ENCODE measurements around the gene MCHR1. TPM values are rescaled to one million over a fixed set of nuclear protein-coding genes. Genes with fewer than 3 reads are reported as not detected.

MCHR1 gene
- total RNA-seq, 1 experiment from 2014 or later, result not detected

DNA sequence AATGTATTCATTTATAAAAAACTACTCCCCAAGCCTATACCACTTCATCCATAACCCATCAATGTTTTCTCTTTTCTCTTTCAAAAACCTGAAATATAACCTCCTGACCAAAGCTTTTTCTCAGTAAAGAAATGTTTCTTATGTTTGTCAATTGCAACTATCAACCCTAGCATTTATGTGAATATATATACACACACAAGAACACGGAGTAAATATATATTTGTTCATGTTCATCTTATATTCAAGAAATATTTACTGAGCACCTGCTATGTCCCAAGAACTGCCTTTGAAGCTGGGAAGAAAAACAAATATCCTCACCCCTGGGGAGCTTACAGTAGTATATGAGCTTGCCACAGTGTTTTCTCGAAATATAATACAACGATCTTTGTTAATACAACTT, 46.2 kb upstream of the MCHR1 start:
- TF ChIP-seq, protein P1, sequence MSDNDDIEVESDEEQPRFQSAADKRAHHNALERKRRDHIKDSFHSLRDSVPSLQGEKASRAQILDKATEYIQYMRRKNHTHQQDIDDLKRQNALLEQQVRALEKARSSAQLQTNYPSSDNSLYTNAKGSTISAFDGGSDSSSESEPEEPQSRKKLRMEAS (IDR thresholded peaks at IDR 0.05), result no peak
- TF ChIP-seq ZNF274 (IDR thresholded peaks at IDR 0.05; ENCODE audit: low read depth, low read length) (no peak), RAD21 (IDR thresholded peaks at IDR 0.05; ENCODE audit: low read depth) (no peak), EZH2phosphoT487 (IDR thresholded peaks at IDR 0.05; ENCODE audit: borderline replicate concordance) (no peak), CBX3 (IDR thresholded peaks at IDR 0.05; ENCODE audit: low read depth) (no peak), EGR1 (IDR thresholded peaks at IDR 0.05; ENCODE audit: low read depth) (no peak), EZH2 (IDR thresholded peaks at IDR 0.05) (no peak), SP1 (IDR thresholded peaks at IDR 0.05; ENCODE audit: low read depth) (no peak), CTCF (IDR thresholded peaks at IDR 0.05 in 2 of 3, conservative IDR thresholded peaks at IDR 0.05 in 1 of 3; ENCODE audit: borderline replicate concordance in 1 of 3, insufficient read depth in 1 of 3, low read depth in 2 of 3, low read length in 2 of 3) (no peak), YY1 (IDR thresholded peaks at IDR 0.05; ENCODE audit: extremely low read depth, insufficient replicate concordance, low read depth, low read length) (no peak)
- ChIA-PET CTCF (interaction anchor here (0.8 to 0.9 kb wide), 2 partner anchors 14 to 196 kb away, joined by 3 read pairs; no protein-coding TSS in a partner anchor), POLR2A (no interaction called here), RAD21 (ENCODE audit: low non-redundant PET in 1 of 2, low total read pairs in 2 of 2, uncharacterized antibody in 2 of 2, unreplicated experiment in 2 of 2) (no interaction called here)
- BruUV-seq (replicated peaks), result no TSS peak
- Histone ChIP-seq H3K4me2 (ENCODE audit: low read length) (no peak overlapping the region), H4K20me1 (ENCODE audit: insufficient read depth) (peaks cover 5% of the 10 kb centered on the region; the same call in 1 of the 2 replicates), H3K27me3 (ENCODE audit: insufficient read depth, low read length) (no peaks in the 10 kb centered on the region), H3K9me3 (ENCODE audit: control insufficient read depth in 1 of 2, insufficient read depth in 1 of 2, low read depth in 1 of 2, low read length in 2 of 2) (no peaks in the 10 kb centered on the region), H3K4me3 (replicated peaks in 1 of 2; ENCODE audit: low read depth in 1 of 2, low read length in 2 of 2) (no peak overlapping the region), H3K36me3 (ENCODE audit: control insufficient read depth in 1 of 2, insufficient read depth in 2 of 2, low read length in 2 of 2) (no peaks in the 10 kb centered on the region), H3K4me1 (ENCODE audit: control insufficient read depth in 1 of 2, insufficient read depth in 2 of 2, low read length in 2 of 2) (peaks cover 6 to 24% of the 10 kb centered on the region in 2 experiments), H2AFZ (ENCODE audit: low read depth, low read length, poor library complexity, severe bottlenecking) (no peak overlapping the region), H3K79me2 (ENCODE audit: insufficient read depth, low read length) (peaks cover 74% of the 10 kb centered on the region), H3K27ac (ENCODE audit: low read depth, low read length) (no peak overlapping the region), H3K9ac (ENCODE audit: low read length) (no peak overlapping the region), H3K9me2 (ENCODE audit: insufficient read depth) (no peaks in the 10 kb centered on the region)
- intact Hi-C loops (cut with micrococcal nuclease), result no loop called here
- DNase-seq (ENCODE audit: low read depth, low spot score) (no peak), ATAC-seq (no peak)
